ENCODE data around the gene HNRNPA3.
"Not testable (repeated sequence)": the region's sequence is repeated elsewhere in the genome, so short reads cannot be mapped to it uniquely, and the experiment has no call there.

Gene HNRNPA3

GRCh38 chr2:177234267-177234666, 21.7 kb downstream of the HNRNPA3 start:
- DNase-seq (ENCODE audit: low read depth): no peak

GRCh38 chr2:177235855-177236437, 23.4 kb downstream of the HNRNPA3 start:
- no peak for DNase-seq (ENCODE audit: low read depth)

DNA sequence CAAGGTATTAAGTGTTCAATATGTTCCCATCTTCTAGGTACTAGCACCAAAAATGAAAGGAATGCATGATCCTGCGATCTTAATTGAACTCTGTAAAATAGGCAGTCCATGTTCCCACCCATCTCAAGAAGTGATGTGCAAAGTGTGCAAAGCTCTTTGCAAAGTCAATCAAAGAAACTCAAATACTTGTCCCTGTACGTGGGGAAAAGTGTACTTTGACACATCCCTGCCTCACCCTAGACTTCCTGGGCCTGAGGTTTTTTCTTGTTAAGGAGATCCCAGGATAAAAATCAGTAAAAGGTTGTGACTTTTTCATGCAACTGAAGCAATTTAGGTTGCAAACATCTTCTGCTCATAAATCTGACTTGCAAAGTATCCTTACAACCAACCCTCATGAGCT, 25.3 kb downstream of the HNRNPA3 start:
- no peak for DNase-seq (ENCODE audit: low read depth)

DNA sequence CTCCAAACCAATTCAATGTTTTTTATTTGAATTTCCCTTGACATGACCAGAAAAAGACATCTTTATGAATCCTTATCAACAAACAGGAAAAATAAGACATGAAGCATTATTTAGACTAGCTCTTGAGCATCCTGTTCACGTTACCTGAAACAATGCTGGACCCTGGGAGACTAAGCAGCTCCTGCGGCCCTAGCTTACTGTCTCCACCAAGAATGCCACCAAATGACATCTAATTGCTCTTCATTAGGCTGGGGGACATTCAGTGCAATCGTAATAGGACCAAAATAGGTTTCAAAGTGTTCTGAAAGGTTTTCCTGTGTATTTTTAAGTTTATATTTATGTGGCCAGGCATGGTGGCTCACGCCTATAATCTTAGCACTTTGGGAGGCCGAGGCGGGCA, 26.5 kb downstream of the HNRNPA3 start:
- no peak for DNase-seq (ENCODE audit: low read depth)

- DNase-seq (ENCODE audit: low read depth): no peak
These were observed 27.5 kb downstream of the HNRNPA3 start for GRCh38 chr2:177239932-177240630.

GRCh38 chr2:177241711-177242120, 29.1 kb downstream of the HNRNPA3 start:
- no peak for DNase-seq (ENCODE audit: low read depth)

DNA sequence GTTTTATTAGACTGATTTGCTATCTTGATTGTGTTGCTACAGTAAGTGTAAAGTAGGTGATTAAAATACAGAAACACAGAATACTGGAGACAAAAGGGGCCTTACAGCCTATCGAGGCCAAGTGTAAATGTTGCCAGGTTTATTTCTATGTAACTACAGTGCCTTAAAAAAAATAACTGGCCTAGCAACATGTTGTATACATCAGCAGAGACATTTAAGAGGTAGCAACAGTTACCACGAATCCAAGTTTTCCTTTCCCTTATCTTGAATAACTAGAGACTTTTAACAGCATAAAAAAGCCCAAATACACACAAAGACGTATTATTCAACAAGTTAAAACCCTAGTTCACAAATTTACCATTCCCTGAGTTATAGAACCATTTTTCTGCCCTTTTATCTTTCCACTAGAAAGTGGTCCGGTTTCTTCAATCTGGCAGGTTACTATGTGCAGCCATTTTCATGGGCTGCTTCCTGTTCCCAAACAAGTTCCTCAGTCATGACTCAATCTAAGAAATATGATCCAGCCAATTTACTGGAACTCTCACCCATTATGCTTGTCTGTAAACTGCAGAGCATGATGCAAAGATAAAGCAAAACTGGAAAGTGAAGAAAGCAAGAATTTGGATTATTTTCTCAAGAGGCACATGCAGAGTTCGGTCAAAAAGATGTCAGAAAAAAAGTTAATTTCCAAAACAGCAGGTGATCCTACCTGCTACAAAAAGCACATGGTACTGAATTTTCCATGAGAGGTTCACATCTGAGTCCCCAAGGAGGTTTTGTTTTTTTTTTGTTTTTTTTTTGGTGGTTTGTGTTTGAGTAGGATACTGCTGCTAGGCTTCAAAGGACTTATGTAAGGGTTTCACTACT, 29.8 kb downstream of the HNRNPA3 start:
- DNase-seq (ENCODE audit: low read depth): peak; percentile 95

- DNase-seq (ENCODE audit: low read depth): no peak
These were observed 30.5 kb downstream of the HNRNPA3 start for GRCh38 chr2:177243073-177243472.

GRCh38 chr2:177243476-177243875, 30.9 kb downstream of the HNRNPA3 start:
- DNase-seq (ENCODE audit: low read depth): no peak

DNA sequence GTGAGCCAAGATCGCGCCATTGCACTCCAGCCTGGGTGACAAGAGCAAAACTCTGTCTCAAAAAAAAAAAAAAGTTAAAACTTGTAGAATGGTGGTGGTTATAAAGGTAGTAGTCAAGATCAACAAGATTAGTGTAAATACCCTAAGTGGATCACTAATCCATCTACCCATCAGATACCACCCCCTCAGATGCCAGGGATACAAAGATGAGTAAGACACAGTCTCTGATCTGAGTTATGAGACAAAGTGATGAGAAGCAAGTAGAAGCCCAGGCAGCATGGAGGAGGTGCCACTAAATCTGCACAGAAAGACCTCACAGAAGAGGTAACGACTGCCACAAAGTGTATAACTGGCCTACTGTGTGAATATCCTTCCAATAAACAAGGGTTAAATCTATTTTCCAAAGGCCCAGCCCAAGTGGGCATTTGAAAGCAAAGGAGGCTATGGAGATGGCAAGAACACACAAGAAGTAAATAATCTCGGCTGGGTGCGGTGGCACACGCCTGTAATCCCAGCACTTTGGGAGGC, 31.7 kb downstream of the HNRNPA3 start:
- no peak for DNase-seq (ENCODE audit: low read depth)

DNA sequence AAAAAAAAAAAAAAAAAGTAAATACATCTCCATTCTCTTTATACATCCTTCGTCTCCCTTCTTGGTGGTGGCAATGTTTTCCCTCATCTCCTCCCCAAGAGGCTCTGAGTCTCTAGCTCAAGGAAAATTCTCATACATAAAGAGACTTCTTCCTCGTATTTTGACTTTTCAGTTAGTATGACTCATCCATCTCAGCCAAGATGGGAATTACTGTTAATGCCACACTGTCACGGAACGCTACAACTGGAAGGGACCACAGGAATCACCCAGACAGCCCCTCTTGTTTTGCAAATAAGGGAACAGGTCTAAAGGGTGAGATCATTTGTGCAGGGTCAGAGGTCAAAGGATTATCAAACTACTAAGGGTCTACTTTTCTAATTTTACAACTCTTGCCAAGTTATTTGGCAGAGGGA, 32.4 kb downstream of the HNRNPA3 start:
- no peak for DNase-seq (ENCODE audit: low read depth)

DNA sequence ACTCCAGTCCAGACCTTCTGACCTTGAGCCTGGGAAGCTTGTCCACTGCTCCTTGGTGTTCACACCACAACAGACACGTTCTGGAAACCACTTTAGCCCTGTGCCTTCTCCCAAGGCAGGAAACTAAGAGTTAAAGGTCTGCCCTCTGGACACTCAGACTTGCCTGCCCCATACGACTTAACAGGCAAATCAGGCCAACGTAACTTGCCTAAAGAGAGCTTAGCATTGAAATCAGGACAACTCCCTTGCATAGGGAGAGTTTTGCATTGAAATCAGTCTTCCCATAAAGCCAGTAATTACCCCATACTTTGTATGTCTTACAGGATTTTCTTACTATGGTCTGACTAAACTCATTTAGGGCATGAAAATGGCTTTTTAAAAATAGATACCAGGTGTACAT, 33.4 kb downstream of the HNRNPA3 start:
- DNase-seq (ENCODE audit: low read depth): no peak

DNA sequence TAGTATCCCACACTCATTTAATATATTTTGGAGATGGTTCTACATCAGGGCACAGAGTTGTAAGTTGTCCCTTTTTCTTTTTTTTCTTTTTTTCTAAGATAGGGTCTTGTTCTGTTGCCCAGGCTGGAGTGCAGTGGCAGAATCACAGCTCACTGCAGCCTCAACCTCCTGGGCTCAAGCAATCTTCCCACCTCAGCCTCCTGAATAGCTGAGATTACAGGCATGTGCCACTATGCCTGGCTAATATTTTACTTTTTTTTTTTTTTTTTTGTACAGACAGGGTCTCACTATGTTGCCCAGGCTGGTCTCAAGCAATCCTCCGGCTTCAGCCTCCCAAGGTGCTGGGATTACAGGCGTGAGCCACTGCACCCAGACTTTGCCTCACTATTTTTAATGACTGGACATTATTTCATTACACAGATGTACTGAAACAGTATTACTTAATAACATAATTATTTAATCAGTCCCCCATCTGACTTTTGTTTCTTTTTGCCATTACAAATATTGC, 34.0 kb downstream of the HNRNPA3 start:
- not testable (repeated sequence) for DNase-seq (ENCODE audit: low read depth)

DNA sequence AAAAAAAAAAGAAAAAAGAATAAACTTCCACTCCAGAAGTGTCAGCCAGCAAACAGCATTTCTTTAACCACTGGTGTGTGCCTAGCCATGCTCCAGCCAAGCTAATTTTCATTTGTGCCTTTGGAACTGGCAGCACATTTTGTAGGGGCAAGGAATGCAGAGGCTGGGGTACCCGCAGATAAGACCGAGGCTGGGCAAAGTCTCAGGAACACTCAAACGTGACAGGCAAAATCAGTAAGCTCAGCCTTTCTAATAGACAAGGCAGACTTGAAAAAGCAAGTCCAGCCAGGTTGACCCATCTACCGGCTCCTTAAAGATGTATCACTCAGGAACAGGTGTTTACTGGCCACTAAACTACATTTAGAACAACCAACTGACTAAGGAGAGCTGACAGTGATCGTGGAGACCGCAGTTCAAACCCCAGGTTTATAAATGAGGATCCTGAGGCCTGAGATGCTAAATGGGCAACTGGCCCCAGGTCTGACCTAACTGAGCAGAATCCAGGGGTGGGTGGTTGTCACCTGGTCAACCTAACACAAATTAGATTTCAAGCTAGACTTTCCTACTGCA, 35.2 kb downstream of the HNRNPA3 start:
- DNase-seq (ENCODE audit: low read depth): no peak

DNA sequence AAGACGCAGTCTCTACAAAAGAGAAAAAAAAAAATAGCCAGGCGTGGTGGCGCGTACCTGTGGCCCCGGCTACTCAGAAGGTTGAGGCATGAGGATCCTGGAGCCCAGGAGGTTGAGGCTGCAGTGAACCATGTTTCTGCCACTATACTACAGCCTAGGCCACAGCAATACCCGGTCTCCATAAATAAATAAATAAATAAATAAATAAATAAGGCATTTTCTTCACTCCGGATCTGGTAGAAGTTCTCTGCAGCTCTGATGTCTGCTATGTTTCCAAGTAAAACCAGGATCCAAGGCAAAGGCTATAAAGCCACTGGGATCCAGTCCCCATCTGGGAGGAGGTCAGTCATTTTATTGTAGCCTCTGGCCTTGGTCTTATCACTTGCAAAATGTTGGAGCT, 36.4 kb downstream of the HNRNPA3 start:
- DNase-seq (ENCODE audit: low read depth): no peak

DNA sequence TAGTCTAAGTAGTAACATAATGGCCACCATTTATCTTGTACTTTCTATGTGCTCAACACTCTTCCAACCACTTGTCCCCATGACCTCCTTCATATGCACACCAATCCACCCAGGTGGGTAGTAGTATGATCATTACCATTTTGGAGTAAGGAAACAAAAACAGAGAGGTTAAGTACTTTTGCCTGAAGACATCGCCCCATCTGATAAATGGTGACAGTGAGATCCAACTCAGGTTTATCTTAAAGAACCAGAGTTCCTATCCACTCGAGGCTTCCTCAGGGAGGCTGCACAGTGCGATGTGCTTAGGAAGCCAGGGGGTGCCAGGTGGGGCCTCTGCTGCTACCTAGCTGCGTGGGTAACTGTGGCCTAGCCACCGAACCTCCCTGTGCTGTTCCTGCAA, 37.9 kb downstream of the HNRNPA3 start:
- no peak for DNase-seq (ENCODE audit: low read depth)

DNA sequence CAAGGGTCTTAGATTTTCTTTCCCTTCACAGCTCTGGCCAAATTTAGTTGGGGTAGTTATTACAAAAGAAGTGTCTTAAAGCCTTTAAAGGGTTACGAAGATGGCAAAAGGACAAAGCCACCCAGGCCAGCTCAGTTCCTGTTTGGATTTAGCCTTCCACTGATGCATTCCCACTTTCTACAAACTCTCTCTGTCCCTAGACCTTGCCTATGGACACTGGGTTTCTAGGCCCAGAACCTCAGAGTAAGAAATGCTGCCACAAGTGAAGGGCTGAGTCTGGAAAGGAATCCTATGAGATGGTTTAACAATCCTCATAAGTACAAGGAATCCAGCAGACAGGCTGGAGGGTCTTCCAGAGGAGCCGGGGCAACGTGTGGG, 38.6 kb downstream of the HNRNPA3 start:
- DNase-seq (ENCODE audit: low read depth): no peak

- DNase-seq (ENCODE audit: low read depth): no peak
These were observed 40.4 kb downstream of the HNRNPA3 start for GRCh38 chr2:177252808-177253531.

DNA sequence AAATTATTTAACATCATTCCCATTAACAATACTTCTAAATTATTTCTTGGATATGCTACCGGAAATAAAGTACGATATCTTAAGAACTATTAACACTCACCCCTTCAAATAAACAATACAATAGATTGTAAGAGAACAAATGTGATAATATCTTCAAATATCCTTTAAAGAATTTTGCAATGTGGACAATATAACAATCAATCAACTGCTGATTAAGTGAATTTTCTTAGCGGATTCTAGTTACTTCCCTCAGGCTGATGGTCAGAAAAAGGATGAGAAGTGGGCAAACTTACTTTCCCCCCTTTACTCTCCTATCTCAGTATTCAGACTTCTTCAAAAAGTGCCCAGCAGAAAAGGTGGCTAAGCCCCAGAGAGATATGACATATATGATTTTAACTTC, 41.1 kb downstream of the HNRNPA3 start:
- DNase-seq (ENCODE audit: low read depth): no peak

- no peak for DNase-seq (ENCODE audit: low read depth)
These were observed 42.0 kb downstream of the HNRNPA3 start for GRCh38 chr2:177254433-177255226.

- no peak for DNase-seq (ENCODE audit: low read depth)
These were observed 42.6 kb downstream of the HNRNPA3 start for GRCh38 chr2:177255227-177255601.

All from fibroblast of the conjunctiva (primary cell).